Omental fat pad (tissue), 4 donors: ENCODE data around the gene CREBZF. TPM values are rescaled to one million over a fixed set of nuclear protein-coding genes. Genes with fewer than 3 reads are reported as not detected.
A peak's percentile ranks its signal among the peaks of the same experiment; 100 is the strongest.
"Not testable (repeated sequence)": the region's sequence is repeated elsewhere in the genome, so short reads cannot be mapped to it uniquely, and the experiment has no call there.

ENCODE experiments used
- ATAC-seq: fragments of 150-250 bp; one replicate; pipeline ENCODE4 v1.9.1; 2016; ENCODE audit warnings: mild to moderate bottlenecking, moderate library complexity; ENCODE audit not compliant: low FRiP score
- DNase-seq: peaks from one replicate; pipeline ENCODE4 v3.0.0-alpha.2; 2019; ENCODE audit warnings: low spot score
- CTCF ChIP-seq, 3 donors: fragments of 450-650 bp; IDR thresholded peaks; one replicate each; pipeline ENCODE4 v1.5.1; 2016 to 2017; ENCODE audit warnings: antibody characterized with exemption in 3 of 3, mild to moderate bottlenecking in 3 of 3, moderate library complexity in 2 of 3
- total RNA-seq, 4 donors: library from RNA; depleted of rRNA; stranded (reverse); fragments of >200 nt; gene quantifications; one replicate each; pipeline ENCODE4 v1.1.0, GENCODE V29; 2016

The CREBZF gene
- total RNA-seq, 4 donors from 2014 or later: 39.0 to 81.0 (median 48.0) TPM

GRCh38 chr11:85685125-85685819 is 20.3 kb upstream of the CREBZF start:
- no peak for TF ChIP-seq CTCF (IDR thresholded peaks at IDR 0.05)
- DNase-seq: no peak

GRCh38 chr11:85682330-85683305 is 17.7 kb upstream of the CREBZF start:
- DNase-seq (peak; percentile 24), ATAC-seq (no peak)
- TF ChIP-seq CTCF (IDR thresholded peaks at IDR 0.05): no peak

More at GRCh38 chr11:85685125-85685819, 20.3 kb upstream of the CREBZF start:
- peak; percentile 9 for ATAC-seq

GRCh38 chr11:85680897-85681296 is 16.0 kb upstream of the CREBZF start:
- no peak for TF ChIP-seq CTCF (IDR thresholded peaks at IDR 0.05)
- no peak for ATAC-seq
- DNase-seq: no peak

- no peak for ATAC-seq
- TF ChIP-seq CTCF (IDR thresholded peaks at IDR 0.05): no peak
- DNase-seq: no peak
Measured at GRCh38 chr11:85679576-85679975, 14.6 kb upstream of the CREBZF start.

GRCh38 chr11:85673393-85673792 is 8.5 kb upstream of the CREBZF start:
- DNase-seq: no peak
- ATAC-seq: no peak
- TF ChIP-seq CTCF (IDR thresholded peaks at IDR 0.05): no peak

GRCh38 chr11:85672105-85672902 is 7.4 kb upstream of the CREBZF start:
- DNase-seq: no peak
- no peak for ATAC-seq
- TF ChIP-seq CTCF (IDR thresholded peaks at IDR 0.05): no peak

GRCh38 chr11:85670949-85671663 is 6.2 kb upstream of the CREBZF start:
- not testable (repeated sequence) for ATAC-seq

More at GRCh38 chr11:85670949-85671663, 6.2 kb upstream of the CREBZF start:
- not testable (repeated sequence) for DNase-seq
